Esophagus muscularis mucosa (tissue), 4 donors: Measurements from ENCODE around the gene RASSF3. TPM values are rescaled to one million over a fixed set of nuclear protein-coding genes. Genes with fewer than 3 reads are reported as not detected.

Experiments used
- DNase-seq: peaks from one replicate; pipeline ENCODE4 v3.0.0-alpha.2; 2017; ENCODE audit errors: extremely low spot score
- H3K27ac ChIP-seq, 4 donors: fragments of 200-600 bp; sonication (generic); replicated peaks in 1 of 4; 1 replicate in 3 of 4; 2 replicates in 1 of 4; pipeline ENCODE4 v1.5.1; 2016 to 2019; ENCODE audit warnings: mild to moderate bottlenecking in 1 of 4
- H3K27me3 ChIP-seq, 4 donors: fragments of 200-600 bp; sonication (generic); one replicate each; pipeline versions ENCODE4 v1.5.1 to v1.6.0; 2016 to 2019
- H3K36me3 ChIP-seq, 4 donors: fragments of 200-600 bp; sonication (generic); one replicate each; pipeline ENCODE4 v1.5.1; 2016 to 2019
- H3K4me1 ChIP-seq, 4 donors: fragments of 200-600 bp; sonication (generic); one replicate each; pipeline ENCODE4 v1.5.1; 2016 to 2019
- H3K4me3 ChIP-seq, 4 donors: fragments of 200-600 bp; sonication (generic); 1 replicate in 2 of 4; 2 replicates in 2 of 4; pipeline ENCODE4 v1.5.1; 2016 to 2019; ENCODE audit warnings: mild to moderate bottlenecking in 4 of 4, moderate library complexity in 1 of 4
- H3K9me3 ChIP-seq, 4 donors: fragments of 200-600 bp; sonication (generic); 1 replicate in 3 of 4; 2 replicates in 1 of 4; pipeline ENCODE4 v1.5.1; 2016 to 2019
- CTCF ChIP-seq, 3 experiments: fragments of 200-600 bp in 2 of 3; fragments of 450-650 bp in 1 of 3; sonication (generic) in 2 of 3; IDR thresholded peaks; one replicate each; pipeline ENCODE4 v1.5.1; 2017 to 2019; ENCODE audit warnings: antibody characterized with exemption in 3 of 3, mild to moderate bottlenecking in 2 of 3, moderate library complexity in 1 of 3
- EP300 ChIP-seq: sonication (generic); formaldehyde crosslinking; IDR thresholded peaks from one replicate; pipeline ENCODE4 v1.6.1; 2017; ENCODE audit warnings: antibody characterized with exemption
- POLR2A ChIP-seq: fragments of 450-650 bp; IDR thresholded peaks from one replicate; pipeline ENCODE4 v1.6.1; 2017; ENCODE audit warnings: antibody characterized with exemption, moderate library complexity, mild to moderate bottlenecking, low read depth
- POLR2AphosphoS5 ChIP-seq, 2 donors: sonication (generic); formaldehyde crosslinking; IDR thresholded peaks; one replicate each; pipeline ENCODE4 v1.6.1; 2017; ENCODE audit warnings: antibody characterized with exemption in 2 of 2
- whole genome bisulfite sequencing: methylation state at CpG from one replicate; pipeline ENCODE4 v1.1.5; 2018; 5-methylcytosine and 5-hydroxymethylcytosine counted together
- intact Hi-C: fragments of 100-400 bp; cut with DNase I; formaldehyde crosslinking; loops from one replicate; pipeline ENCODE4 v1.15.1; 2023
- small RNA-seq, 3 donors: library from RNA; depleted of rRNA; stranded (forward); fragments of <200 nt; gene quantifications; one replicate each; pipeline ENCODE3, GENCODE V24; 2016
- total RNA-seq, 4 donors: library from RNA; depleted of rRNA; stranded (reverse); fragments of >200 nt; gene quantifications; one replicate each; pipeline versions ENCODE4 v1.1.0 to v1.2.1, GENCODE V29; 2016

RASSF3 gene
- total RNA-seq, 4 donors from 2014 or later, result 124 to 299 (median 229) TPM

- H3K27ac ChIP-seq, result peak overlapping the region in 1 of 4 donors; percentile 8
- H3K4me3 ChIP-seq, result no peak overlapping the region
- H3K4me1 ChIP-seq, result peaks cover 0 to 7% (median 2%) of the 10 kb centered on the region in 4 donors
- intact Hi-C loops, result no loop called here
- WGBS, result 83% methylated on average over 2 of the region's 2 CpGs
- no peaks in the 10 kb centered on the region for H3K27me3 ChIP-seq
- peaks cover 24 to 93% (median 60%) of the 10 kb centered on the region in 4 donors for H3K36me3 ChIP-seq
- TF ChIP-seq CTCF (IDR thresholded peaks at IDR 0.05), result no peak
- TF ChIP-seq POLR2A, result no peak
- TF ChIP-seq EP300, result no peak
- TF ChIP-seq POLR2AphosphoS5 (IDR thresholded peaks at IDR 0.05), result no peak
- H3K9me3 ChIP-seq, result no peaks in the 10 kb centered on the region
- no peak for DNase-seq
These were observed 136.4 kb downstream of the RASSF3 start for GRCh38 chr12:64746663-64747062.

Small RNA genes lying within 50 kb of the gene (small RNA-seq; reads per million reads assigned to genes)
- gene MIR548C (0 reads per million in 3 donors), gene MIR548Z (0 reads per million in 3 donors), gene RF00137 (0 reads per million in 3 donors)

Other genes starting within 250 kb of the RASSF3 start
- under 1 TPM in 1 of 4 donors, not detected in 3; 0.11 TPM for gene C12orf56, start 219.7 kb upstream of the RASSF3 start, total RNA-seq
- gene XPOT, start 206.1 kb upstream of the RASSF3 start, total RNA-seq, result 10 to 100 TPM; 24.5 to 27.6 (median 26.8) TPM
- gene TBK1, start 158.4 kb upstream of the RASSF3 start, total RNA-seq, result 10 to 100 TPM; 21.2 to 24.1 (median 22.6) TPM
- gene GNS, start 148.9 kb downstream of the RASSF3 start, total RNA-seq, result 10 to 100 TPM; 71.0 to 92.9 (median 89.9) TPM
- gene TBC1D30, start 214.2 kb downstream of the RASSF3 start, total RNA-seq, result 1 to 10 TPM; 1.9 to 4.0 (median 2.7) TPM